A673 (cell line): ENCODE measurements around the gene MED15. TPM values are rescaled to one million over a fixed set of nuclear protein-coding genes. Genes with fewer than 3 reads are reported as not detected.

Source experiments
- BruUV-seq: library from RNA; stranded (reverse); fragments of 400-500 nt; replicated peaks from 2 replicates; lab custom pipeline; 2021; lab: Mats Ljungman, UMichigan
- CTCF ChIA-PET: fragments of 300-600 bp; sonication (Branson Sonifier 250); formaldehyde crosslinking; loops from one replicate; lab custom pipeline; 2022; ENCODE audit warnings: antibody characterized with exemption; lab: Charles Lee
- POLR2A ChIA-PET: fragments of 300-600 bp; sonication (Branson Sonifier 250); formaldehyde crosslinking; loops from one replicate; lab custom pipeline; 2022; ENCODE audit warnings: antibody characterized with exemption; ENCODE audit not compliant: low non-redundant PET; lab: Charles Lee
- DNase-seq: peaks from one replicate; pipeline ENCODE4 v3.0.0-alpha.2; 2015; ENCODE audit warnings: low spot score
- H3K27ac ChIP-seq: fragments of 200-600 bp; sonication (generic); 2 replicates; pipeline ENCODE4 v1.5.1; 2016; ENCODE audit warnings: mixed run types, low read depth, mild to moderate bottlenecking, mixed read lengths, antibody characterized with exemption, low read length; ENCODE audit not compliant: poor library complexity, severe bottlenecking
- H3K27me3 ChIP-seq: fragments of 200-600 bp; sonication (generic); replicated peaks from 2 replicates; pipeline ENCODE4 v1.6.1; 2017; ENCODE audit warnings: mixed run types, low read depth, mild to moderate bottlenecking, mixed read lengths, antibody characterized with exemption, low read length; ENCODE audit not compliant: insufficient read depth, poor library complexity
- H3K36me3 ChIP-seq: fragments of 200-600 bp; sonication (generic); 2 replicates; pipeline ENCODE4 v1.6.1; 2016; ENCODE audit warnings: mixed run types, mild to moderate bottlenecking, mixed read lengths, antibody characterized with exemption, low read length; ENCODE audit not compliant: insufficient read depth, poor library complexity, severe bottlenecking
- H3K4me1 ChIP-seq: fragments of 200-600 bp; sonication (generic); 2 replicates; pipeline ENCODE4 v1.6.1; 2017; ENCODE audit warnings: mixed run types, mild to moderate bottlenecking, mixed read lengths, antibody characterized with exemption, low read length; ENCODE audit not compliant: insufficient read depth, poor library complexity, severe bottlenecking
- H3K4me3 ChIP-seq: fragments of 200-600 bp; sonication (generic); 2 replicates; pipeline ENCODE4 v1.5.1; 2016; ENCODE audit warnings: low read depth, mixed run types, mild to moderate bottlenecking, mixed read lengths, low read length; ENCODE audit not compliant: poor library complexity, severe bottlenecking
- H3K9me3 ChIP-seq: fragments of 200-600 bp; sonication (generic); 2 replicates; pipeline ENCODE4 v1.6.1; 2016; ENCODE audit warnings: mixed run types, low read depth, mild to moderate bottlenecking, mixed read lengths, antibody characterized with exemption, low read length; ENCODE audit not compliant: poor library complexity, severe bottlenecking
- CTCF ChIP-seq: fragments of 300-800, 200-600 bp; sonication (generic); conservative IDR thresholded peaks from 2 replicates; pipeline ENCODE4 v1.5.1; 2017; ENCODE audit warnings: low read depth, mild to moderate bottlenecking, antibody characterized with exemption, low read length, moderate library complexity, mixed read lengths
- EZH2 ChIP-seq: fragments of 200-600 bp; sonication (generic); IDR thresholded peaks from 2 replicates; pipeline ENCODE4 v1.6.1; 2017; ENCODE audit warnings: borderline replicate concordance, low read depth, mild to moderate bottlenecking, mixed read lengths, antibody characterized with exemption, low read length; ENCODE audit not compliant: poor library complexity, severe bottlenecking
- intact Hi-C: fragments of 100-400 bp; cut with micrococcal nuclease; formaldehyde crosslinking; loops from one replicate; pipeline ENCODE4 v1.10.0; 2022; ENCODE audit not compliant: unreplicated experiment
- total RNA-seq: library from RNA; stranded (reverse); gene quantifications from 2 replicates; pipeline ENCODE4 v1.2.3, GENCODE V29; 2021

Gene MED15
- total RNA-seq, 1 experiment from 2014 or later = 96.2 TPM

GRCh38 chr22:20548806-20549205, 41.4 kb downstream of the MED15 start:
- H3K36me3 ChIP-seq = peaks cover 26% of the 10 kb centered on the region
- TF ChIP-seq CTCF = no peak
- TF ChIP-seq EZH2 = no peak
- no peaks in the 10 kb centered on the region for H3K27me3 ChIP-seq
- intact Hi-C loops = no loop called here
- ChIA-PET POLR2A (no interaction called here), CTCF (no interaction called here)
- H3K9me3 ChIP-seq = no peaks in the 10 kb centered on the region
- no TSS peak for BruUV-seq
- DNase-seq = no peak
- no peak overlapping the region for H3K4me3 ChIP-seq
- H3K4me1 ChIP-seq = peaks cover 41% of the 10 kb centered on the region
- peak overlapping the region; percentile 28 for H3K27ac ChIP-seq

GRCh38 chr22:20549232-20549841, 41.9 kb downstream of the MED15 start:
- no TSS peak for BruUV-seq
- Histone ChIP-seq H3K27me3 (no peaks in the 10 kb centered on the region), H3K36me3 (peaks cover 31% of the 10 kb centered on the region), H3K4me3 (no peak overlapping the region), H3K27ac (peak overlapping the region; percentile 69), H3K9me3 (no peaks in the 10 kb centered on the region), H3K4me1 (peaks cover 41% of the 10 kb centered on the region)
- DNase-seq = peak; percentile 54
- intact Hi-C loops = no loop called here
- TF ChIP-seq CTCF (no peak), EZH2 (no peak)
- ChIA-PET POLR2A (no interaction called here), CTCF (no interaction called here)

GRCh38 chr22:20550057-20550817, 42.8 kb downstream of the MED15 start:
- DNase-seq = no peak
- H3K36me3 ChIP-seq = peaks cover 38% of the 10 kb centered on the region
- BruUV-seq = no TSS peak
- TF ChIP-seq CTCF (no peak), EZH2 (no peak)
- ChIA-PET CTCF (interaction anchor here (0.5 kb wide), 1 partner anchor 1019 kb away, joined by 6 read pairs; no protein-coding TSS in a partner anchor), POLR2A (no interaction called here)
- intact Hi-C loops = no loop called here
- H3K4me3 ChIP-seq = no peak overlapping the region
- H3K27me3 ChIP-seq = no peaks in the 10 kb centered on the region
- no peaks in the 10 kb centered on the region for H3K9me3 ChIP-seq
- H3K27ac ChIP-seq = peak overlapping the region; percentile 69
- H3K4me1 ChIP-seq = peaks cover 41% of the 10 kb centered on the region
